Measurements from ENCODE around the gene C1QTNF8. TPM values are rescaled to one million over a fixed set of nuclear protein-coding genes. Genes with fewer than 3 reads are reported as not detected.

C1QTNF8 gene
- total RNA-seq, 2 experiments from 2014 or later: not detected

DNA sequence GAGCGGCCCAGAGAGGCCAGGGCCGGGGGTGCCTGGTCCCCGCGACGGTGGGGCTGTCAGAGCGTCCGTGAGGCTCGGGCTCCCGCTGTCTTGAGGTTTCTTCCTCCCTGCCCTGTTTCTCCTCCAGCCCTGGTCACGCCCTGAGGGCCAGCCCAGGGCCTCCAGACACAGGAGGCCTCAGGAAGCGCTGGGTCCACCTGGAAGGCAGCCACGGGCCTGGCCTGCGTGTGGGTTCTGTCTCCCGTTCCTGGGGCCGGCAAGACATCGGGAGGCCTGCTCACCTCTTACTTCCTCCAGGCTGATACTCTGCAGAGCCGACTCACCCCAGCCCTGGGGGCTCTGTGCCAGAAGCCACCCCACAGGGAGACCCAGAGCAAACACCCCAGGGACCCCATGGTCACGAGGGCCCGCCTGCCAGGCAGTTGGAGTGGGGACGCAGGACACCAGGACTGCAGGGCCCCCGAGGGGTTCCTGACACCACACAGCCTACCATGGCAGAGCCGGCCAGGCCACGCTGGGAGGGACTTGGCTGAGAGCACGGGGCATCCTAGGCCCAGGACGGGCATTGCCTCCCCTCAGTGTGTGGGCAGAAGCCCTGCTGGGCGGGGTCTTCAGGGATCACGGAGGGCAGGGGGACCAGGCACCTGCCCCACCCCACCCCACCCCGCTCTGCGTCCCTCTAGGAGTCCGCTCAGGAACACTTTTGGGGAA, 37.9 kb upstream of the C1QTNF8 start:
- H3K27me3 Mint-ChIP-seq: no peaks in the 10 kb centered on the region
- H3K4me1 Mint-ChIP-seq: no peaks in the 10 kb centered on the region
- no peak overlapping the region for H3K27ac Mint-ChIP-seq
- no peaks in the 10 kb centered on the region for H3K36me3 Mint-ChIP-seq (ENCODE audit: low read depth)
- ChIA-PET CTCF (no interaction called here), POLR2A (no interaction called here)
- no peaks in the 10 kb centered on the region for H3K9me3 Mint-ChIP-seq
- no peak for DNase-seq
- H3K4me3 Mint-ChIP-seq: no peak overlapping the region

DNA sequence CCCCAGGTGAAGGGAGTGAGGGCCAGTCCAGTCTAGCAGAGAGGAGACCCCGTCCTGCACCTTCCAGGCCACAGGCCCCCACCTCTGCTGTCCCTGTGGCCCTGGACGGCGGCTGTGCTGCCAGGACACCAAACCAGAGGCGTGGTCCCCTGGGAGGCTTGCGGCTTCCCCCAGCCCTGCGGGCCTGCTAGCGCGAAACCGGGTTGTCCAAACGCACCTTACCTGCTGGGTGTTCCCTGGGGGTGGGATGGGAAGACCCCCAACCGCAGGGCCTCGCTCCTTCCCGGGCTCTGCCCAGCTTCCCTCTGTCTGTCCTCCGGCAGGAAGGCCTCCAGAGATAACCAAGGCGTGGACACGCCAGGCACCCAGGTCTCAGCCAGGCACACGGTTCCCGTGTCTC, 37.2 kb upstream of the C1QTNF8 start:
- Mint-ChIP-seq H3K4me3 (no peak overlapping the region), H3K36me3 (ENCODE audit: low read depth) (no peaks in the 10 kb centered on the region), H3K4me1 (no peaks in the 10 kb centered on the region), H3K27ac (no peak overlapping the region), H3K9me3 (no peaks in the 10 kb centered on the region), H3K27me3 (no peaks in the 10 kb centered on the region)
- DNase-seq: no peak
- ChIA-PET POLR2A (no interaction called here), CTCF (no interaction called here)

DNA sequence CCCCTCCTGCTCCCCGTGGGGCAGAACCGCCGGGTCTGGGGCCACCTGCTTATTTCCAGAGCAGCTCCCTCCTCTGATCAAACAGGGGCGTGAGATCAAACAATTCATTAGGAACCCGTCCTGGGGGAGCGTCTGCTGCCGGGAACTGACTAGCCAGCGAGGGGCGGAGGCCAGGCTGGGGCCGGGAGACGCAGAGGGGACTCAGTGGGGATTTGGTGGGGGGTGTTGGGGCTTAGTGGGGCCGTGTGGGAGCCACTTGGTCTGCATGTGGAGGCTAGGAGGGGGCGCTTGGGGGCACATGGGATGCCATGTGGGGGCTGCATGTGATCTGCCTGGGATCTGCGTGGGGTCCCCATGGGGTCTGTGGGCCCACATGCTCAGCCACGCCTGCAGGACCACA, 36.4 kb upstream of the C1QTNF8 start:
- Mint-ChIP-seq H3K9me3 (no peaks in the 10 kb centered on the region), H3K4me1 (no peaks in the 10 kb centered on the region), H3K4me3 (no peak overlapping the region), H3K36me3 (ENCODE audit: low read depth) (no peaks in the 10 kb centered on the region), H3K27me3 (no peaks in the 10 kb centered on the region), H3K27ac (no peak overlapping the region)
- ChIA-PET CTCF (no interaction called here), POLR2A (no interaction called here)
- DNase-seq: no peak

DNA sequence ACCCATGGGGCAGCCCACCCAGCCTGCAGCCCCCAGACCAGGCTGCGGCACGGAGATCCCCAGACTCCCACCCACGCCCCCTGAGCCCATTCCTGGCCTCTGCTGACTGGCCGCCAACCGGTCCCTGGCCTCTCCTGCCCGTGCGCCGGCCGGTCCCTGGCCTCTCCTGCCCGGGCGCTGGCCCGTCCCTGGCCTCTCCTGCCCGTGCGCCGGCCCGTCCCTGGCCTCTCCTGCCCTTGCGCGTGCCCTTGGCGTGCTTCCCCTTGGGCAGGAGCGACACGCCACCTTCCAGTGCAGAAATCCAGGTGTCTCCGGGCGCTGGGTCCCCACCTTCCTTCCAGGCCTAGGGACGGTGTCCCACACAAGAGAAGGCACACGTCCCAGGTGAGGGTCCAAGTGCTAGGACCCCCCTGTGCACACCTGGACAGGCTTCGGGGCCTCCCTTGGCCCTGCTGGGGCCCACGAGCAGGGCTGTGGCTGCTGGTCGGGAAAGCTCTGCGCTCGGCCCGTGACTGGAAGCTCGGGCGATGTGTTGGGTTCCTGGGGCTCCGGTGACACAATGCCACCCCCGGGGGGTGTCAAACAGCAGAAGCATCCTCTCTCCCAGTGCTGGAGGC, 35.4 kb upstream of the C1QTNF8 start:
- CTCF ChIA-PET: no interaction called here
- POLR2A ChIA-PET: no interaction called here
- DNase-seq: no peak
- no peaks in the 10 kb centered on the region for H3K9me3 Mint-ChIP-seq
- no peaks in the 10 kb centered on the region for H3K4me1 Mint-ChIP-seq
- H3K36me3 Mint-ChIP-seq (ENCODE audit: low read depth): no peaks in the 10 kb centered on the region
- no peaks in the 10 kb centered on the region for H3K27me3 Mint-ChIP-seq
- no peak overlapping the region for H3K27ac Mint-ChIP-seq
- H3K4me3 Mint-ChIP-seq: no peak overlapping the region

DNA sequence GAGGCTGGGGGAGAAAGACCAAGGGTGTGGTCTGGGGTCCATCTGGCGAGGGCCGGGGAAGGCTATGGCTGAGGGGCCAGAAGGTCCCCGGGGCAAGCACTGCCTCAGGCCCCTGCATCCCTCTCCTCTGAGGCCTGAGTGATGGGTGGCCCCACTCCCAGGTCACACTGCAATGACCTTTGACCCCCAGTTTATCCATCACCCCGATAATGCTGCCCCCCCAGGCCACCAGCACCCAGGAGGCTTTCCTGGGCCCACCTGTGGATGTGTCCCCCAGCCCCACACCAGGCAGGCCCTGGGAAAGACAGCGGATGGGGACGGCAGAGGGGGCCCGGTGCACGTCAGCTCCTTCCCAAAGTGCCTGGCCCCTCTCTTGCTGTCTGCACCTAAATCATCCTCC, 34.3 kb upstream of the C1QTNF8 start:
- Mint-ChIP-seq H3K4me1 (no peaks in the 10 kb centered on the region), H3K36me3 (ENCODE audit: low read depth) (no peaks in the 10 kb centered on the region), H3K9me3 (no peaks in the 10 kb centered on the region), H3K27ac (no peak overlapping the region), H3K27me3 (no peaks in the 10 kb centered on the region), H3K4me3 (no peak overlapping the region)
- DNase-seq: no peak
- POLR2A ChIA-PET: no interaction called here
- CTCF ChIA-PET: no interaction called here

DNA sequence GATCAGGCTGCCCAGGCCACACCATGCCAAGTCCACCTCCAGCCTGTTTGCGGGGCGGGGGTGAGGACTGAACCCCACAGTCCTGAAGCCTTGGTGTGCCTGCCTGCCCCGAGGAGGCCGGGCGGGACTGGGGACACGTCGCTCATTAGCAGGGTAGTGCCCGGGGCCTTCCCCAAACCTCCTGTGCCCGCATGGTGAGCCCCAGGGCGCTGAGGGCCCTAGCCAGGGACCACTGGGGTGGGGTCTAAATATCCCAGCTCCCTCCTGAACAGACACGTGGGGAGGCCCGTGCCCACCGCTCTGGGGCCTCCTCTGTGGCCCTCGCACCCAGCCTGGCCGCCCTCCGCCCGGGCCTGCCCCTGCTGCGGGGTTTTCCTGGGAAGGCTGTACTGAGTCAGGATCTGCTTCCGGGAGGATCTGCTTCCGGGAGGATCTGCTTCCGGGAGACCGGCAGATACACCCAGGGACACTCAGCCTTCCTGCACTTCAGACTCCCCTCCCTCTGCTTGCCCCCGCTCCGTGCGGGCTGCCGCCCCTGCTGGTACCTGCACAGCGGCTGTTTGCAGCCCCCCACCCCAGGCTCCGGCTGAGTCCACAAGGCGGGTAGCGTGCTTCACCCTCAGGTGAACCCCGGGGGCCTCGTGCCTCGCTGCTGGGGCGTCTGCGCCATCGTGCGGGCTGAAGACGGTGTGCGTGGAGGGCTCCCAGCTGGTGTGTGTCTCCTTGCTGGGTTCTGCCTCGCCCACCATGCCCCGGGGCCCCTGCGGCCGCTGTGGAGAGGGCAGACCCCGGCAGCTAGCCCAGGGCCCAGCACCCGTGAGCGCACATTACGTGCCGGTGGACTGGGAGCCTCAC, 33.3 kb upstream of the C1QTNF8 start:
- Mint-ChIP-seq H3K27me3 (no peaks in the 10 kb centered on the region), H3K9me3 (no peaks in the 10 kb centered on the region)
- POLR2A ChIA-PET: no interaction called here

DNA sequence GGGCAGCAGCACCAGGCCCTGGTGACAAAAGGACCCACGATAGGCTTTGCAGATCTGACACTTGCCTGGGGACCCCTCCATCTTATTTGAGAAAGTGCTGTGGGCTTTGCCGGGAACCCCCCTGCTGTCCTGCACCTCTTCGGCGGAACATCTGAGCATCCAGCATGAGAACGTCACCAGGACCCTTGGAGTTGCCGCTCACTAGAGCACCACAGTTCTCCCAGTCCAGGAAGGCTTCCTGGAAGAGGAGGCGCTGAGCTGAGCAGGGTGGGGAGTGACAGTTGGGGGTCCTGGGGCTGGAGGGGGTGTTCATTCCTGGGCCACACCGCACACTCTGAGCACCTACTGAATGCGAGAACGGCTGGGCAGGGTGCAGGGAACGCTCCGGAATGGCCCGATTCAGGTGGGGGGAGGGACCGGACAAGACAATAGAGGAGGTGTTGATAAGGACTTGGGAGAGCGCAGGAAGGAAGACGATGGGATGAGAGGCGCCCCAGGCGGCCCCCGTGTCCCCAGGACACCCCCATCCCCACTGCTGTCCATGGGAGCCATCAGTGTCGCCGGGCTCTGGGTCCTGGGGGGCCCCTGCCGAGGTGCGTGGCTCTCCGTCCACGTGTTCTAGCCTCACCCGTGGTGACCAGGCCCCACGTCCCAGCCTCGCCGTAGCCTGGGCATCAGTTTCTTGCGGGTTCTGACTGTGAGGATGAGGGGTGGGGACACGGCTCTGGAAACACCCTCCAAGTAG, 32.1 kb upstream of the C1QTNF8 start:
- Mint-ChIP-seq H3K27ac (no peak overlapping the region), H3K4me3 (no peak overlapping the region), H3K27me3 (no peaks in the 10 kb centered on the region), H3K36me3 (ENCODE audit: low read depth) (no peaks in the 10 kb centered on the region), H3K4me1 (no peaks in the 10 kb centered on the region), H3K9me3 (no peaks in the 10 kb centered on the region)
- ChIA-PET POLR2A (no interaction called here), CTCF (no interaction called here)
- no peak for DNase-seq

More for the DNA sequence above, 33.3 kb upstream of the C1QTNF8 start:
- no peak for DNase-seq
- Mint-ChIP-seq H3K36me3 (ENCODE audit: low read depth) (no peaks in the 10 kb centered on the region), H3K4me3 (no peak overlapping the region), H3K4me1 (no peaks in the 10 kb centered on the region), H3K27ac (no peak overlapping the region)
- CTCF ChIA-PET: no interaction called here

DNA sequence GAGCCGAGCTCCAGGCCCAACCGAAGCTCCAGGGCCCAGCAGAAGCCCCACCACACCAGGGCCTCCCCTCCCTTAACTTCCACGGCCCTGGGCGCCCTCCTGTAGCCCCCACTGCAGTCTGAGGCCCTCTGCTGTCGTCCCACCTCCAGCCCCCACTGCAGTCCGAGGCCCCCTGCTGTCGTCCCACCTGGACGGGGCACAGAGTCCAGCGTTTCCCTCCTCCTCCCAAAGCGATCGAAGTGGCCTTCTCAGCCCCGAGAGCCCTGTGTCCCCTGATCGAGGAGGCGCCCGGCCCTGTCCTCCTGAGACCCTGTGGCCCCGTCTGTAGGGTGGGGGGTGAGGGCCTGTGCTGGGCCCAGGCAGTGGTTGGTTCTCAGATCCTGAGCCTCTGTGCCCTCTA, 31.1 kb upstream of the C1QTNF8 start:
- H3K27ac Mint-ChIP-seq: no peak overlapping the region
- H3K36me3 Mint-ChIP-seq (ENCODE audit: low read depth): no peaks in the 10 kb centered on the region
- H3K27me3 Mint-ChIP-seq: no peaks in the 10 kb centered on the region
- no peaks in the 10 kb centered on the region for H3K4me1 Mint-ChIP-seq
- ChIA-PET CTCF (no interaction called here), POLR2A (no interaction called here)
- no peak for DNase-seq
- H3K9me3 Mint-ChIP-seq: no peaks in the 10 kb centered on the region
- no peak overlapping the region for H3K4me3 Mint-ChIP-seq

DNA sequence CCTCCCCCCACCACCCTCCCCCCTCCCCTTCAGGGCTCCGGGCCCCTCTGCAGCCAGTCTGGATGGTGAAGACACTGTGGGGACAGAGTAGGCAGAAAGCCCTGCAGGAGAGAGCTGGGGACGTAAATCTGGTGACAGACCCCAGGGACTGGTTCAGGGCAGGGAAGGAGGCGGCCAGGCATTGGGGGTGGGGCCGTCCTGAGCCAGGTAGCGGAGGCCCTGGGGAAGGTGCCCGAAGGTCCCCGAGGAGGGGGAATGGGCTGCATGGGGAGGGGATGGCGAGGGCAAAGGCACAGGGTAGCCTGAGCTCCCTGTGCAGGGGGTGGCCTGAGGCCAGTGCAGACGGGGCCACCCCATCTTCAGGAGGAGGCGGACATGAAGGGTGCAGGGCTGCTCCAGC, 30.5 kb upstream of the C1QTNF8 start:
- ChIA-PET CTCF (no interaction called here), POLR2A (no interaction called here)
- DNase-seq: no peak
- no peak overlapping the region for H3K4me3 Mint-ChIP-seq
- H3K9me3 Mint-ChIP-seq: no peaks in the 10 kb centered on the region
- no peak overlapping the region for H3K27ac Mint-ChIP-seq
- H3K27me3 Mint-ChIP-seq: no peaks in the 10 kb centered on the region
- H3K36me3 Mint-ChIP-seq (ENCODE audit: low read depth): no peaks in the 10 kb centered on the region
- no peaks in the 10 kb centered on the region for H3K4me1 Mint-ChIP-seq

DNA sequence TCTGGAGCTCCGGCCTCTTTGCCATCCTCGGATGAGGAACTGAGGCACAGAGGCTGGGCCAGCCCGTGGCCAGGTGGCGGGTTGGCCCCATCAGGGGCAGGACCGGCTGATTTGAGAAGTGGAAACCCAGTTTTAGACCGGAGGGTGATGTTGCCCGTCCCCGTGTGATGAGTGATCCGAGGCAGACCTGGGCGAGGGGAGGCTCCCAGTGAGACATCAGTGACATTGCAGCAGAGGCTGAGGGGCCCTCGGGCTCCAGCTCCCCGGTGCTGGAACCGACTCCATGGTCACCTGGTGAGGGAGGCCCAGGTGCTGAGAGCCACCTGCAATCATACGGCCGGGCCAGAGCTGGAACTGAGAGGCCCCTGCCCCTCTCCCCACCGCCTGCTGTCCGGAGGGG, 30.0 kb upstream of the C1QTNF8 start:
- ChIA-PET POLR2A (no interaction called here), CTCF (no interaction called here)
- H3K27ac Mint-ChIP-seq: no peak overlapping the region
- H3K4me3 Mint-ChIP-seq: no peak overlapping the region
- H3K4me1 Mint-ChIP-seq: no peaks in the 10 kb centered on the region
- H3K9me3 Mint-ChIP-seq: no peaks in the 10 kb centered on the region
- no peak for DNase-seq
- H3K36me3 Mint-ChIP-seq (ENCODE audit: low read depth): no peaks in the 10 kb centered on the region
- no peaks in the 10 kb centered on the region for H3K27me3 Mint-ChIP-seq

DNA sequence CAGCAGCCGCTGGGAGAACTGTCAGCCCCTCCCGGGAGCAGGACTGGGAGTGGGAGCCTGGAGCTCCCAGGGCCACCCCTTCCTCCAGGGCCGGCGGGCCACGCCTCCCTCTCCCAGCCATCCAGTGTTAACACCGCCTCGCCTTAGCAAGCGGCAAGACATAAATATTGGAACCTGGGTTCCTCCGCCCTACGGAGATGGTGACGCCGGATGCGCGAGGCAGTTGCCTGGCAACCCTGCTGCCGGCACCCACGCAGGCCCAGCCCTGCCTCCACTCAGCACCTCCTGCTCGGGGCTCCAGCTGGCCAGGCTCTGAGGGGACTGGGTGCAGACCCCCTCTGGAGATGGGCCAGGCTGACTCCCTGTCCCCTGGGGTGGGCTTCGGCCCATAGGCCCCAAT, 29.4 kb upstream of the C1QTNF8 start:
- Mint-ChIP-seq H3K9me3 (no peaks in the 10 kb centered on the region), H3K27me3 (no peaks in the 10 kb centered on the region), H3K36me3 (ENCODE audit: low read depth) (no peaks in the 10 kb centered on the region), H3K4me3 (no peak overlapping the region), H3K4me1 (no peaks in the 10 kb centered on the region), H3K27ac (no peak overlapping the region)
- ChIA-PET POLR2A (no interaction called here), CTCF (no interaction called here)
- peak; percentile 20 for DNase-seq

DNA sequence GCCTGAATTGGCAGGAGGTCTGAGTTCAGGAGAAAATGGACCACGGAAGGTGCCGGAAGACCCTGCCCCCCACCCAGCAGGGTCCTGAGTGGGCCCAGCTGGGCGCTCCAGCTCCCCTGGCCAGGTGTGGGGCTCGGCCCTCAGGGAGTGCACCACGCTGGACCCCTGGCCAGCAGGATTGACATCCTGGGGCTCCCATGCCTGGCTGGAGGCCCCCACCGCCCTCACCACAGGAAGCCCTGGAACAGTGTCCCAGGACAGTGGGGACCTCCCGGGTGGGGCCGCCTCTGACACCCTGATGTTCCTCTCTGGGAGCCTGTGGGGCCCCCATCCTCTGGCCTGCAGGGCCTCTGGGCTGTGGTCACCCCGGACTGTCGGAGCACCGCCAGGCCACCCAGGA, 28.8 kb upstream of the C1QTNF8 start:
- DNase-seq: no peak
- H3K4me1 Mint-ChIP-seq: no peaks in the 10 kb centered on the region
- H3K27me3 Mint-ChIP-seq: no peaks in the 10 kb centered on the region
- H3K4me3 Mint-ChIP-seq: no peak overlapping the region
- no peaks in the 10 kb centered on the region for H3K9me3 Mint-ChIP-seq
- H3K27ac Mint-ChIP-seq: no peak overlapping the region
- ChIA-PET POLR2A (no interaction called here), CTCF (no interaction called here)
- no peaks in the 10 kb centered on the region for H3K36me3 Mint-ChIP-seq (ENCODE audit: low read depth)

DNA sequence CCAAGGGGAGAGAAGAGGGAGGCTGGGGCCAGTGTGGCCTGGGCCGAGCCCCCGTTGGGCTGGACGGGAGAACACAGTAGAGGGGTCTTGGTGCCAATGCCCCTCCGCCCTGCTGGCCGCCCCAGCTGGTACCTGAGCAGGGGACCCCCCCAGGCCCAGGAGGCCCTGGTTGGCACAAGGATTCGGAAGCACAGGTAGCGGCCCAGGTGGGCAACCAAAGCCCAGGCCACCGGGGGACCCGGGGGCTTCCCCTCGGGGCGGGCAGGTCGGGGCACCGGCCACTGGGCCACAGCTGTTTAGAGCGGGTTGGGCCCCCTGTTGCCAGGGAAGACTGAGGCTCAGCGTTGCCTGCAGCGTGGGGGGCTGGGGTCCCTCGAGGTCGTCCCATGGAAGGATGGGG, 28.2 kb upstream of the C1QTNF8 start:
- ChIA-PET POLR2A (no interaction called here), CTCF (no interaction called here)
- Mint-ChIP-seq H3K27ac (no peak overlapping the region), H3K27me3 (no peaks in the 10 kb centered on the region), H3K4me3 (no peak overlapping the region), H3K36me3 (ENCODE audit: low read depth) (no peaks in the 10 kb centered on the region), H3K9me3 (no peaks in the 10 kb centered on the region), H3K4me1 (no peaks in the 10 kb centered on the region)
- DNase-seq: no peak
